Choroid plexus epithelial cell (primary cell): Measurements from ENCODE around the gene RNFT2.

Source experiments
- DNase-seq: peaks from one replicate; pipeline ENCODE4 v3.0.0-alpha.2; 2010; ENCODE audit warnings: low read depth
- H3K4me3 ChIP-seq: 2 replicates; pipeline ENCODE4 v1.5.1; 2011; ENCODE audit warnings: low read depth, mild to moderate bottlenecking, control low read depth, low read length, moderate library complexity
- TF ChIP-seq, protein P1 (sequence below): conservative IDR thresholded peaks from 2 replicates; pipeline ENCODE4 v1.5.1; 2011; ENCODE audit warnings: low read depth, mild to moderate bottlenecking, control low read depth, inconsistent platforms, low read length, moderate library complexity

Gene RNFT2

GRCh38 chr12:116818948-116819832, 81.1 kb downstream of the RNFT2 start:
- DNase-seq, result peak; percentile 91
- TF ChIP-seq, protein P1, sequence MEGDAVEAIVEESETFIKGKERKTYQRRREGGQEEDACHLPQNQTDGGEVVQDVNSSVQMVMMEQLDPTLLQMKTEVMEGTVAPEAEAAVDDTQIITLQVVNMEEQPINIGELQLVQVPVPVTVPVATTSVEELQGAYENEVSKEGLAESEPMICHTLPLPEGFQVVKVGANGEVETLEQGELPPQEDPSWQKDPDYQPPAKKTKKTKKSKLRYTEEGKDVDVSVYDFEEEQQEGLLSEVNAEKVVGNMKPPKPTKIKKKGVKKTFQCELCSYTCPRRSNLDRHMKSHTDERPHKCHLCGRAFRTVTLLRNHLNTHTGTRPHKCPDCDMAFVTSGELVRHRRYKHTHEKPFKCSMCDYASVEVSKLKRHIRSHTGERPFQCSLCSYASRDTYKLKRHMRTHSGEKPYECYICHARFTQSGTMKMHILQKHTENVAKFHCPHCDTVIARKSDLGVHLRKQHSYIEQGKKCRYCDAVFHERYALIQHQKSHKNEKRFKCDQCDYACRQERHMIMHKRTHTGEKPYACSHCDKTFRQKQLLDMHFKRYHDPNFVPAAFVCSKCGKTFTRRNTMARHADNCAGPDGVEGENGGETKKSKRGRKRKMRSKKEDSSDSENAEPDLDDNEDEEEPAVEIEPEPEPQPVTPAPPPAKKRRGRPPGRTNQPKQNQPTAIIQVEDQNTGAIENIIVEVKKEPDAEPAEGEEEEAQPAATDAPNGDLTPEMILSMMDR, result no peak

DNA sequence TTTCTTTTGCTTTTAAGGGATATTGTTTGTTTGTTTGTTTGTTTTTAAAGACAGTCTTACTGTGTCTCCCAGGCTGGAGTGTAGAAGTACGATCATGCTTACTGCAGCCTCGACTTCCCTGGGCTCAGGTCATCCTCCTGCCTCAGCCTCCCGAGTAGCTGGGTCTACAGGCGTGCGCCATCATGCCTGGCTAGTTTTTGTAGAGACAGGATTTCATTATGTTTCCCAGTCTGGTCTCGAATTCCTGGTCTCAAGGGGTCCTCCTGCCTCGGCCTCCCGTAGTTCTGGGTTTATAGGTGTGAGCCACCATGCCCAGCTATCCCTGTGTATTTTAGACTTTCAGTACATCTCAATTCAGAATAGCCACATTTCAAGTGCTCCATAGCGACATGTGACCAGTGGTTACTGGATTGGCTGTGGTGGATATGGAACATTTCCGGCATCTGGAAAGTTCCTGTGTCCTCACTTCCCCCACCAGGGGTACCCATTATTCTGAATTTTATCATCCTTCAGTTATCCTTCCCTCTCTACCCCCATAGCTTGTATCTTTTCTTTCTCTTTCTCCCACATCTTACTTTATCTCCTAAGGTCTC, 82.0 kb downstream of the RNFT2 start:
- TF ChIP-seq, protein P1, result no peak
- no peak for DNase-seq
- no peak overlapping the region for H3K4me3 ChIP-seq

More at GRCh38 chr12:116818948-116819832, 81.1 kb downstream of the RNFT2 start:
- peak overlapping the region; percentile 81 for H3K4me3 ChIP-seq

DNA sequence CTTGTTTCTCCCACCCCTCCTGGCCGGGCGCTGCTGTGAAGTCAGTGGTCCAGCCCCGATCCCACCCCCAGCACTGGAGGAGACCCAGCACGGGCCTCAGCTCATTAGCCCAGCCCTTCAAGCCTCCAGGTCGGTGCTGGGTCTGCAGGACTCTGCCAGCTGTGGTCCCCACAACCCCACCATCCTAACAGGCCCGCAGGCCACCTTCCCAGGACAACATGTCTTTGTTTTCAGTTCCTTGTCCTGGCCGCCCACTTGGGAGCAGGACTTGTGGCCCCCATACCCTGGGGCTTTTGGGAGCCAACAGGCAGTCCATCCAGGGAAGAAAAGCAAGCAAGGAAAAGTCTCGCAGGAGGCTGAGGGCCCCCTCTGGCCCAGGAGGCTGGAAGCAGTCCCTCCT, 83.2 kb downstream of the RNFT2 start:
- TF ChIP-seq, protein P1, result no peak
- no peak overlapping the region for H3K4me3 ChIP-seq
- no peak for DNase-seq

- TF ChIP-seq, protein P1, result no peak
- no peak overlapping the region for H3K4me3 ChIP-seq
- no peak for DNase-seq
Measured at GRCh38 chr12:116827432-116827831, 89.3 kb downstream of the RNFT2 start.

- TF ChIP-seq, protein P1, result no peak
- H3K4me3 ChIP-seq, result no peak overlapping the region
- DNase-seq, result no peak
Measured at GRCh38 chr12:116832353-116832752, 94.2 kb downstream of the RNFT2 start.

- TF ChIP-seq, protein P1, result no peak
- H3K4me3 ChIP-seq, result no peak overlapping the region
- DNase-seq, result no peak
Measured at GRCh38 chr12:116833474-116833873, 95.4 kb downstream of the RNFT2 start.
